OCI-LY7 (cell line): ENCODE measurements around the gene CCK.

Experiments used
- CTCF ChIP-seq: fragments of 200-600 bp; sonication (generic); conservative IDR thresholded peaks from 2 replicates; pipeline ENCODE4 v1.5.1; 2014; ENCODE audit warnings: mild to moderate bottlenecking, antibody characterized with exemption, low read length, moderate library complexity, mixed read lengths
- EZH2phosphoT487 ChIP-seq: fragments of 200-600 bp; sonication (generic); IDR thresholded peaks from 2 replicates; pipeline ENCODE4 v1.6.1; 2018; ENCODE audit warnings: low read depth, borderline replicate concordance, mild to moderate bottlenecking, mixed run types, antibody characterized with exemption, low read length, moderate library complexity, mixed read lengths

GRCh38 chr3:42229942-42230688 lies 35.9 kb downstream of the CCK start:
- TF ChIP-seq CTCF (peak; percentile 71), EZH2phosphoT487 (no peak)
